HG03139 (cell line): Measurements from ENCODE around the gene CTR9.

Source experiments
- ATAC-seq: cut with Tn5 transposase; IDR thresholded peaks from one replicate; pipeline ENCODE4 v1.9.1; 2021; ENCODE audit not compliant: unreplicated experiment

The CTR9 gene

DNA sequence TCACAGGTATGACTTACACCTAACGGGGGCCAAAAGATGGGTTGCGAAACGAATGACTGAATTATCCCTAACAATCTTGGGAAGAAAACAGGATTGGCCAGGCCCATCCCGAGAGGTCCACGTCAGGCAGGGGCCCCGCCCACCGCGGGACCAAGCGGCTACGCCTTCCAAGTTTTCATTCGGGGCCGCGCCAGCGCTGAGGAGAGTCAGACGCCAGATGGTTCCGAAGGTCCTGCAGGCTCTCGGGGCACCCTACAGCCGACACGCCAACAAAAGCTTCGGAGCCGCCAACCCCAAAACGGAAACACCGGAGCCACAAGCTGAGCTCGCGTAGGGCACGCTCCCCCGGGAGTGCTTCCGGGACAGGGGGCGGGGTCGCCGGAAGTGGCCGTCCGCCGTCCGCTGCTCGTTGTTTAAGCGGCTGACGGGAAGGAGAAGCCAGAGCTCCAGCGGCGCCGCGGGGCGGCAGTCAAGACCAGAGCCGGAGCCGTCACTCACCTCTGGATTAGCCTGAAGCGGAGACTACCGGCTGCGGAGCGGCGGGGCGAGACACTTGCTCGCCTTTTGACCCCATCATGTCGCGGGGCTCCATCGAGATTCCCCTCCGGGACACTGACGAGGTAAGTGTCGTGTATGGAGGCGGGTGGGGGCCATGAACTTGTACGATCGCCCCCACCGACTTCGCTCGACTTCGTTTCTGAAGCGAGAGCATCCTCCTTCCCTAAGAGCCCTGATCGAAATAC lies at the start of gene CTR9:
CTR9 (plus strand) TSS at position 409 of the 743 bp plus-strand sequence; CDS start at position 576, 167 bp downstream.
- ATAC-seq: peak; percentile 87

DNA sequence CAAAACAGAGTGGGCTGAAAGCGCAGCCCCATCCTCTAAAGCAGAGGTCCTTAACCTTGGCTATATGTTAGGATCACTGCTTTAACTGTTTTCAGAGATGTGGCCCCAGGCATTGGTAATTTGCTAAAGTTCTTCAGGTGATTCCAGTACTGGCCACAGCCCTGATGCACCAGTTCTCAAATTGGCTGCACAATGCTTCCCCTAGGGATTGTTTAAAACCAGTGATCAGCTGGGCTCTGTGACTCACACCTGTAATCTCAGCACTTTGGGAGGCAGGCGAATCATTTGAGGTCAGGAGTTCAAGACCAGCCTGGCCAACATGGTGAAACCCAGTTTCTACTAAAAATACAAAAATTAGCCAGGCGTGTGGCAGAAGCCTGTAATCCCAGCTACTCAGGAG lies 49.1 kb upstream of the CTR9 start:
- ATAC-seq: no peak

DNA sequence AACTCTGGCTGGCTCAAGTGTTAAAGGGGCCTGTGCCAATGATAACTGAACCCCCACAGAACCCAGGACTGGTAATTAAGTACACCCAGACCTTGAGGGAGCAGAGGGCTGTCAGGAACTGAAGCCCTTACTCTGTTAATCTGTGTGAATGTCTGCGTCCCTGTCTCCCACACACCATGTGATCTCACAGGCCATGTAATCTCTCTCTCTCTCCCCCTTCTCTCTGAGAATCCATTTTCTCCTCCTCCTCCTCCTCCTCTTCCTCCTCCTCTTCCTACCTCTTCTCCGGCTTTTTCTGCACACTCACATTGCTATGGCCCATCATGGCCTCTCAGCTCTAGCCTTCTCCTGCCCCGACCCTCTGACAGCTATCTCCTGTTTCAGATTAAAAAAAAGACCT lies 42.9 kb upstream of the CTR9 start:
- ATAC-seq: no peak

DNA sequence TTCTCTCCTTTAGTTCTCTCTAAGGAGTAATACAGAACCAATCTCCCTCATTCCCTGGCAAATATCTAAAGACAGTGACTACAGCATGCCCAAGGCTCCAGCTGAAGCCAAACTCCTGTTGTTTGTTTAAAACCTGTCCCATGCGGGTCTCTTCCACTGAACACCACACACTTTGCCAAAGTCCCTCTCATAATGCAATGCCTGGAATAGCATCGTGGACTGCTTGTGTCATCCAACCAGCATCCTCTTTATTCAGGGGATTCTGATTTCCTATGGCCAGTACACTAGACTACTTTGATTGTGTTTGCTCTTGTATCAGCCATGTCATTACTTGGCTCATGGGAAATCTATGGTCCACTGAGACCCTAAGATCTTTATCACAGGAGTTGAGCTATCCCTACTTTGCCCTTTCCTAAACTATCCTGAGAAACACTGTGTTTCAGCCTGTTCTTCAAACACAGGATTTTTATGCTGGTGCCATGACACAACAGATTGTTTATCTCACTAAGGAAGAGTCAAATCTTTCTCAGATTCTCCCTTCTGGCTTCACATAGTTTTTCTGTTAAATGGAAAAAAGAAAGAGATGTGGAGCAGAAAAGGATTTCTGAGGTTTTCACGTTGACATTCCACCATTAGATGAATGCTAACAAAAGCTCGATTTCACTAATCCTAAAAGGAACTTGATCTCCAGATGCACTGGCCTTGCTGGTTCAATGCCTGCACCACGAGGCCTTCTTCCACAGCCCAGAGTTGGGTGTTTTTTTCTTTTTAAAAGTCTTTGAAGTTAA lies 41.6 kb upstream of the CTR9 start:
- no peak for ATAC-seq

DNA sequence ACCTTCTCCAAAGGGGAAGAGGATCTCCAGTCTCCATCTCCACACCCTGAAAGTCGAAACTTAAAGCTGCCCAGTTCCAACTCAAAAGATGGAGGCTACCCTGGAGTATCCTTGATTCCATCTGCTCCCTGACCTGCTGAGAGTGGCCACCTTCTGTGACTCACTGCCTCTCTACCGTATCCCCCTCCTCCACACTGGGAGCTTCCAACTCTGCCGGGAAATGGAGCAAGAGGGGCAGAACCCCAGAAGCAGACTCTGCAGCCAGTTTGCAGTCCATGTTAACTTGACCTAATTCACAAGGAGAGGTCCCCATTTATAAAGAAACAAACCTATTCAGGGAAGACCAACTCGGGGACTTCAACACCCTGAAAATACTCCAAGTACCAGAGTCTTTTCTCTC lies 35.5 kb upstream of the CTR9 start:
- ATAC-seq: no peak

DNA sequence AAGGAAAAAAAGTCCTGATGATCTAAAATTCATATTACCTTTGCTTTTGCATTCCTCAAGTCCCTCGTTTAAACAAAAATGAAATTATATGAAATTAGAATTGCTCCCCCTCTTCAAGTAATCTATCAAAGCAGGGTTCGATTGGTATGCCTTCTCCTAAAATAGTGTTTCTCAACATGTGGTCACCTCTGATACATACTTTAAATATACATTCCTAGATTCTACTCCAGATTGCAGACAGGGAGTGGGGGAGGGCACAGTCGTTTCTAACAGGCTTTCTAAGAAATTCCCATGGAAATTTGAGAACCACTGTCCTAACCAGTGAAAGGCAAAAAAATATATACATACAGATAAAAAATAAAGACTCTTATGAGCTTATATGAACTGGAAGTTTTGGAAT lies 34.9 kb upstream of the CTR9 start:
- no peak for ATAC-seq

DNA sequence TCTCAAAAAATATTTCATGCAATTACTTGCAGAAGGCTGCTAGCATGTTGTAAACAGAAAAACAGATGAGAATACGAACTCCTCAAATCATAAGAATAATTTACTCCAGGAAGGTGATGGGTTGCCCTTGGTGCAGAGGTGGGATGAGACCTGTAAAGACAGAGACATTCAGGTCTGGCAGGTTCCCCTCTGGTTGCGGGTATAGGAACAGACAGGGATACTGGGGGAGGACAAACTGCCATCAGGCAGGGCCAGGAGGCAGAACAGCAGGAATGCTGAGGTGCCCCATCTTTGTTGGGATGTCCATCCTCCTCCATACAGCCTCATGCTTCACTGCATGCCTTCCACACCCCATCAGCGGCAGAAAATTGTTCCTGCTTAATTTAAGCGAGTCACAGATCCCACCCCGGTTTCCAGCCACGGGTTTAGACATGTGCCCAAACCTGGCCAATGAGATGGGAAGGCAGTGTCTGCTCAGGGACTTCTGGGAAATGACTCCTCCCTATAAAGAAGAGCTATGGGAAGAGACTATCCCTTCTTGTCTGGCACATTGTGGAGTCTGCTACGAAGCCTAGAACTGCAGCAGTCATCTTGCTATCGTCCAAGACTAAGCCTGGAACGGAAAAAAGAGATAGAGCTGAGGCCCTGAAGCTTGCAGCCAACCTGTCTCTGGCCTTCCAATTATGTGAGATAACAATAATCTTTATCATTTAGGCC lies 34.3 kb upstream of the CTR9 start:
- no peak for ATAC-seq

DNA sequence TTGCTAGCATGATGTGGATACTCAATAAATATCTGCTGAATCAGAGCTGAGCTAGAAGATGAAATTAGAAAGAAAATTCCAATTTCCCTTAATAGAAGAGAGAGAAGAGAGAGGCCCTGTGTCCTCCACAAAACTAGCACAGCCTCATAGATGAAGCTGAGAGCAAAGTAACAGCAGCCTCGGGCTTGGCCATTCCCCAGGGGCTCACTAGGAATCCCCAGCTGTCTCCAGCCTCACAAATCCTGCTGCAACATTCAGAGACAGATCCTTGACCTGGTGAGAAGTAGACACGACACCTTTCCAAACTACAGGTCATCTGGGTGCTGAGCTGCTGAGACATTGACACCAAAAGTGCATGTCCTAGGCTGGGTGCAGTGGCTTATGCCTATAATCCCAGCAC lies 31.4 kb upstream of the CTR9 start:
- no peak for ATAC-seq

DNA sequence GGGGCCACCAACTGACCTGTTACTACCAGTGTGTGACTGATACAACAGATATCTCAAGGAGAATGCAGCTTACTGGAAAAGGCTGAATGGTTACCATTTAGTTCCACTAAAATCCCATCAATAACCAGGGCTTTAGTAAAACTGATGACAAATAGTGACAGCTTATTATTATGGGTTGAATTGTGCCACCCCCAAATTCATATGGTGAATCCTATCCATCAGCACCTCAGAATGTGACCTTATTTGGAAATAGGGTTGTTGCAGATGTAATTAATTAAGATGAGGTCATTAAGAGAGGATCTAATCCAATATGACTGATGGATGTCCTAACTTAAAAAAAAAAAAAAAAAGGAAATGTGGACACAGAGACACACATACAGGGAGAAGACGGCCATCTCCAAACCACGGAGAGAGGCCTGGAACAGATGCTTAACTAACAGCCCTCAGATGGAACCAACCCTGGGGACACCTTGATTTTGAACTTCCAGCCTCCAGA lies 30.1 kb upstream of the CTR9 start:
- no peak for ATAC-seq

DNA sequence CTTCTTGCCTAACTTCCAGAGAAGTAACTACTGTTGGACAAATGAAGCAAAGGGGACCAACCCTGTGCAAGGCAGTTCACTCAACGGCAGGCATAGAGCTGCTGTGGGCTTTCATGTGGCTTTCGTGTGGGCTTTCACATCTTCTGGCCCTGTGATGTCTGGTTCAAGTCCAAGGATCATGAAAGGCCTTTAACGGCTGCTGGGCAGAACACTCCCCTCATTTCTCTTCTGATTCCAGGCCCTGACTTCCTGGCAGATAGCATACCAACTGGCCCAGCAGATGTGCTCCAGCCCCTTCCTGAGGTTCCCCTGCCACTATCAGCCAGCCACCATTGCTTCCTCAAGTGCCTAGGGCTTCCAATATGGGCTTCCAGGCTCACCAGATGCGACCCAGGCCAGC lies 28.7 kb upstream of the CTR9 start:
- no peak for ATAC-seq

DNA sequence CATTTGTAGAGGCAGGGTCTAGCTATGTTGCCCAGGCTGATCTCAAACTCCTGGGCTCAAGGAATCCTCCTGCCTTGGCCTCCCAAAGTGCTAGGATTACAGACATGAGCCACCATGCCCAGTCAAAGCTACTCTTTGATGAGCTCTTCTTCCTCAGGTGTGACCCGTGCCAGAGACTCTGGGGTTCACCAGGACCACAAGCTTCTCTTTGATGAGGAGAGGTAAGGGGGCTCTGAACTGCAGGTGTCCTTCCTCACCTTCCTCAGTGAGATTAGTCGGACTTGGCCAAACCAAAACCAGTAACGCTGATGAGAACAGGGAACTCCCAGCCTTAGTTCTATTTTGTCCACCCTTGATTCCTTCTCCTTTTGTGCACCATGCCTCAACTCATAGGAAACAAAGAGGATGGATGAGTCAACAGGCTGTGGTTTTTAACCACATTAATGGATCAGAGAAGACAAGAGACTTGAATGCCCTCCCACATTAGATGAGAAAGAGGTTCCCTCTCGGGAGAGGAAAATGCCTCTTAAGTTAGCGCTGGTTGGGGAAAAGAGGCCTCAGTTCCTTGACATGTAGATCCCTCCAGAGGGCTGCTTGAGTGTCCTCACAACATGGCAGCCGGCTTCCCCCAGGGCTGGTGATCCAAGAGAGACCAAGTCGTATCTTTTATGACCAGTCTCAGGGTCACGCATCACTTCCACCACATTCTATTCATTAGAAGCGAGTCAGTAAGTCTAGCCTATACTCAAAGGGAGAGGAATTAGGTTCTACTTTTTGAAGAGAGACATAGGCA lies 25.7 kb upstream of the CTR9 start:
- ATAC-seq: no peak

DNA sequence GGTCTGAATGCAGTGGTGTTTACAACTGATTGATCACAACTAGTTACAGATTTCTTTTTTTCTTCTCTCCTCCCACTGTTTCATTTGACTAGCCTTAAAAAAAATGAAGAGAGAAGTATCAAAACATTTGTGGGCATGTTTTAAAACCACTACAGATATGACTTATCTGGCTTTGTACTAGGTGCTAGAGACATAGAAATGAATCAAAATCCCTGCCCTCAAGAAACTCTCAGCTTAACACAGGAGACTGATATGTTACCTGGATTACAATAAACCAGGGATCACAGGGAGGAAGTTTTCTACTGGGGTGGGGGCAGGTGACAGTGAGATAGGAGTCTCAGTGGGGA lies 25.2 kb upstream of the CTR9 start:
- ATAC-seq: no peak

DNA sequence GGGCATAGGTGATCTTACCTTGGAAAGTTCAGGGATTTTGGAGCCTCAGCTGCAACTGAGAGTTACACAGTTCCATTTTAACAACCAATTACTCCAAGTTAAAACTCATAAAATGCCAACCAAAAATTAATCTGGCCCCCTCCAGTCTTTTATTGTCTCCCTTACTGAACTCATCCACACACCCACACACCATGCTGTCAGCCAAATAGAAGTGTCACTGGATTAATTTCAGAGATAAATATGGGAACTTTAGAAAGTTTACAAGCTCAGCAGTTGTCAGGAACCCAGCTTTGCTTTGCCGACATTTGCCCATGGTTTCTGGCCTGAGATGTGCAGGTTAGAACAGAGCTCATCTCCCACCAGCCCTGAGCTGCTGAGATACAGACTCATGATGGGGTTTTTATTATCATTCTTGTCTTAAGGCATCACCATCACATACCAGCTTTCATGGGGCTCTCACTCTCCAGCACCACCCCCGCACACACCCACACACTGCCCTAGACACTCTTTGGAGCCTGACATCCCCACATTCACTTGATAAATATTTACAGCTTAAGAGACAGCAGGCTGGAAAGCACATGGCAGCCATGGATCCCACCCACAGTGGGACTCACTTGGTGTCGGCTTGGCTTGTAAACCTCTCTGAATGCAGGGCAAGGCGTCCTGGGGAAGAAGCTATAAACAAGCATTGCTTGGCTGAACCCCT lies 23.7 kb upstream of the CTR9 start:
- no peak for ATAC-seq

DNA sequence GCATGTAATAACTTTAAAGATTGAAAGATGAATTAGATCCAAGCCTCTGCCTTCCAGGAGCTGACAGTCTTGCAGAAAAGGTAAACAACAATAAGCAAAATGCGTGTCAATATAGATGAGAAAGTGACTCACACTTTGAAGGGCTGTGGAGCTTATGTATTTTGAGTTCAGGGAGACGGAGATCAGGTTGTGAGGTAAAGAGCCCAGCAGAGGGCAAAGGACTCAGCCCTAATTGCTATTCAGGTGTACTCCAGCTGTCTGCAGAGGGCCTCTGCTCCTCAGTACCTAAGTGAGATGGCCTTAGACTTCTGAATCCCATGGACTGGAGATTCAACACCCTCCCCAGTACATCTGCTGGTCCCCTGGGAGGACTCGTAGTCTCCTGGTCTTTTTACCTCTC lies 22.9 kb upstream of the CTR9 start:
- ATAC-seq: no peak

DNA sequence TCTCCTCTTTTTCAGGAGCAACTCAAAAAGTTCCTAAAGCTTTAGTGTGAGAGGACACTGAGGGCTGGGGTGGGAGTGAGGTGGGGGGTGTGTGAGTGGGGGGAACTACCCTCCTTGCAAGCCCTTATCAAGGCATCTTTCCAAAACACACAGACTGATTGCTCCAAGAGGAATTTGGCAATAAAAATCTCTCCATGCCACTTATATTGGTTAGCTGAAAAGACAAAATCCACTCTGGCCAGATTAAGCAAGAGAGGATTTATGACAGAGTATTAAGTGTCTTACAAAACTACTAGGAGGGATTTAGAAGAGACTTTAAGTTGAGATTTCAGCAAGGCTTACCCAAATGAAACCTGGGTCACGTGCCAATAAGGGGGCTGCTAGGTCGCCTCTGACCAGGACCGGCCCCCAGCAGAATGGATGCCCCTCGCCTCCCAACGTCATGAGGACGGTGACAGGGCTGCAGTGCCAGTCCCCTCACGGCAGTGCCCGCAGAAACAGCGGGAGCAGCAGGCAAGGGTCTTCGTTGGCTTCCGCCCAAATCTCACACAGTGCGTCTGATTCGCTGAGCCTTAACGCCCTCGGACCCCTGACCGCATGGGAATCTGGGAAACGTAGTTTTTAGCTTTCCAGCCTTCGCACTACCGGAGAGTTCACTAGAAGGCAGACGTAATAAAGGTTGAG lies 22.1 kb upstream of the CTR9 start:
- no peak for ATAC-seq

DNA sequence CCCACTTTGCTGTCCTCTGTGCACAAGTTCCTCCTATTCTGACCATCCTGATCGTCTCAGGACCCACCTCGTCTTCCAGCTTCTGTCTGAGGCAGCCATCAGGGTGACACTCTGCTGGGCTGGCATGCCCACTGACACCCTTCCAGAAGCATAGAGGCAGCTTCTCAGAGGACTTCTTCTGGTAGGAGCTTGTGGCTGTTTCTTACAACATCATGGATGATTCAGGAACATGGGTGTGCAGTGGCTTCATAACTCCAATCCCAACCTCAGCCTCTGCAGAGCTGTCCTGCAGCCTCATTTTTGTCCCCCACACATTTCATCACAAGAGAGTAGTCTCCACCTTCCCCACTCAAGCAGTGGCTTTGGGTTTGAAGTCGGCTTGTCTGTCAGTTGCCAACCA lies 20.9 kb upstream of the CTR9 start:
- ATAC-seq: no peak

DNA sequence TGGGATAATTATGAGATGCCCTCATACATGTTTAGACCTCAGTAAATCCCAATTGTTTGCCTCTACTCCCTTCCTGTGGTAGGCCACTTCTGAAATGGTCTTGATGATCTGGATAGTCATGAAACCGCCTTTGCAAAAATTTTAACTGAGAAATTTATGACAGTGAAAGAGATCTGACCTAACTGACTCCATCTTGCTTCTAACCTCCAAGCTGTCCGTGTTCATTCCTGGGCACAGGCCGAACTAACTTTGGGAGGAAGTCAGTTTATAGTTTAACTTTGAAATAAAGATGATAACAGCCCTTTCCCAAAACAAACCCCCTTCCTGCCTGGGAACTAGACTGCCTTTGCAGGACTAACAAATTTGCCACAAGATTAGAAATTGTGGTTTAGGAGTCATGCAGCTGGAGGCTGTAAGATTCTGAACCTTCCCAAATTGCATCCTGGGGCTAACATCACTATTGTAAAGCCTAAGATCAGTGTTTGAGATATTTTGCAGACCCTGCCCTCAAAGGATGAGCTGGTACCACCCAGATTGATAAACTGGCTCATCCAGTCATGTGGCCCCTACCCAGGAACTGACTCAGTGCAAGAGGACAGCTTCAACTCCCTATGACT lies 19.9 kb upstream of the CTR9 start:
- no peak for ATAC-seq

DNA sequence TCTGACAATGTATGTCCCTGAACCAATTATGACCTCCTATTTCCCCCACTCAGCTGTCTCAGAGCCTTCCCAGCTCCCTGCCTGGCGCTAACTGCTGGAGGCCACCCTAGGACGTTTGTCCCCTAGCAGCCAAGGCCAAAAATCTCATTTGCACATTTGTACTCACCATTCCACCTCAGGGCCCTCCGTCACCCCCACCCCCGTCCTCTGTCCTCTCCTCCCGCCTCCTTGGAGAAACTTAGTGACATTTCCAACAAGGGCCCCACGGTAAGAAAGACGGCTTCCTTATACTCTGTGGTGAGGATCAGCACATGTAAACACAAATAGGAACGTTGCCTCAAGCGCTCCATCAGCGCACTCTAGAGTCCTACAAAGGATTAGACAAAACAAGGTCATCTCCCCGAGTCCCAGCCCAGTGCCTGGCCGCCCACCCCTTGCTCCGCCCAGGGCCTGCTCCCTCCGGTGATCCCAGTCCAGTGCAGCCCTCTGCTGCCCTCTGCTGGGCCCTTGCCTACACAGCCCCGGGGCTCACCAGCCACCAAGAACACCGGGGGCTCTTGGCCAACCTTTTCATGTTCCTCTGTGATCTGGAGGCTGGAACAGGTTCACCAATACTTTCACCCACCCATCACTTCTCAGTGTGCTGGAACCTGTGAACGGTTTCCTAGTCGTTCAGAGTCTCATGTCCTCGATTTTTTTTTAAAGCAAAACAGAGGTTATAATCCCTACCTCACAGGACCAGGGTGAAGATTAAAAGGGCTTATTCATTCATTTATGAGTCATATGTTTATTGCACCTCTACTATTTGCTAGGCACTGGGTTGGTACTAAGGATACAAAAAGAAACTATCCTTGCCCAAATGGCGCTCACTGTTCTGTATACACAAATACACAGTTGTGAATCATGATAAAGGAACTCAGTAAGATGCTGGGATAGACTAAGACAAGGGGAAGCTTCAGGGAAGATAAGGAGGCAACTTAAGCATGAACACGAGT lies 15.3 kb upstream of the CTR9 start:
- ATAC-seq: peak; percentile 99
